ENCODE data around the gene TTBK2. TPM values are rescaled to one million over a fixed set of nuclear protein-coding genes. Genes with fewer than 3 reads are reported as not detected.

The TTBK2 gene
- total and polyA plus RNA-seq, 2 experiments from 2014 or later = 11.9 to 29.0 TPM

DNA sequence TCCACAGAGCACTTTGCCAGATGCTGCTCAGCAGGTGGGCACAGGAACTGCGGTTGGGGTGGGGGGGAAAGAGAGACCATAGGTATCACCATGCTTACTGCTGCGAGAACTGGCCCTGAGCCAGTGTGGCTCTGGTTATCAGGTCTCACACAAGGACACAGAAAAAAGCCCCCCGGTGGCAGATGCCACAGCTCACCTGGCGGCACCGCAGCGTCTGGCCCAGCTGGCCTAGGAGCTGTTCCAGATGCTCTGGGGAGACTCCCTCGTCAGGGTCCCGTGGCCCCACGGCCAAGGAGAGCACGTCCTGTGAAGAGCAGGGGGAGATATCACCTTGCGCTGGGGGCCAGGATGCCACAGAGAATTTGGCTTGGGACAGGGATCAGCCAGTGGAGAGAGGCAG lies 194.5 kb downstream of the TTBK2 start:
- H3K27me3 ChIP-seq = no peaks in the 10 kb centered on the region
- H3K4me3 ChIP-seq = no peak overlapping the region
- TF ChIP-seq CTCF (IDR thresholded peaks at IDR 0.05; ENCODE audit: low read depth, low read length) = no peak
- peaks cover 53% of the 10 kb centered on the region for H3K36me3 ChIP-seq
- no peaks in the 10 kb centered on the region for H3K9me3 ChIP-seq (ENCODE audit: low read depth)
- DNase-seq (ENCODE audit: low read depth in 1 of 2, low spot score in 1 of 2) = no peak
- no peaks in the 10 kb centered on the region for H3K4me1 ChIP-seq (ENCODE audit: low read depth)
- H3K27ac ChIP-seq = no peak overlapping the region

- H3K27me3 ChIP-seq = no peaks in the 10 kb centered on the region
- no peak for TF ChIP-seq CTCF (IDR thresholded peaks at IDR 0.05; ENCODE audit: low read depth, low read length)
Observed at GRCh38 chr15:42725331-42725903, 195.2 kb downstream of the TTBK2 start.

DNA sequence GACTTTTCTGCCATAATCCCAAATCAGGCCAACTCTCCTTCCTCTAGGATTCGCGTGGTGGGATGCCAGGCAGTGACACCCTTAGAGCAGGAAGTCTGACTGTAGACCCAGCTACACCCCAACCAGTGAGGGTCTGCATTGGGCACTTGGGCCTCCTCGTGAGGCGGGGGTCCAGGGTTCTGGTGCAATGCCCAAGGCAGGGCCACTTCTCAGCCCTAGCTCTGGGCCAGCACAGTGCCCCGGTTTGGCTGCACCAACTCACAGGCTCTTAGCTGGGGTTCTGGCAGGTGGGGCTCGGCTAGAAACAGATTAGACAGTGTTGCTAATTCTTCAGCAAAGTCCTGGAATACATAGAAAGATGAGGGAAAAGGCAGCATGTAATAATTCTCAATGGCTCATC lies 196.3 kb downstream of the TTBK2 start:
- Histone ChIP-seq H3K27ac (no peak overlapping the region), H3K27me3 (no peaks in the 10 kb centered on the region), H3K36me3 (peaks cover 36% of the 10 kb centered on the region), H3K4me1 (ENCODE audit: low read depth) (no peaks in the 10 kb centered on the region), H3K4me3 (no peak overlapping the region), H3K9me3 (ENCODE audit: low read depth) (no peaks in the 10 kb centered on the region)
- no peak for TF ChIP-seq CTCF (IDR thresholded peaks at IDR 0.05; ENCODE audit: low read depth, low read length)
- no peak for DNase-seq (ENCODE audit: low read depth in 1 of 2, low spot score in 1 of 2)

More at GRCh38 chr15:42725331-42725903, 195.2 kb downstream of the TTBK2 start:
- no peak for DNase-seq (ENCODE audit: low read depth in 1 of 2, low spot score in 1 of 2)
- Histone ChIP-seq H3K4me3 (no peak overlapping the region), H3K36me3 (peaks cover 48% of the 10 kb centered on the region), H3K27ac (no peak overlapping the region), H3K4me1 (ENCODE audit: low read depth) (no peaks in the 10 kb centered on the region), H3K9me3 (ENCODE audit: low read depth) (no peaks in the 10 kb centered on the region)

GRCh38 chr15:42723068-42723467 lies 197.5 kb downstream of the TTBK2 start:
- Histone ChIP-seq H3K36me3 (peaks cover 34% of the 10 kb centered on the region), H3K27ac (no peak overlapping the region)
- peak; percentile 16 for TF ChIP-seq CTCF (IDR thresholded peaks at IDR 0.05; ENCODE audit: low read depth, low read length)

DNA sequence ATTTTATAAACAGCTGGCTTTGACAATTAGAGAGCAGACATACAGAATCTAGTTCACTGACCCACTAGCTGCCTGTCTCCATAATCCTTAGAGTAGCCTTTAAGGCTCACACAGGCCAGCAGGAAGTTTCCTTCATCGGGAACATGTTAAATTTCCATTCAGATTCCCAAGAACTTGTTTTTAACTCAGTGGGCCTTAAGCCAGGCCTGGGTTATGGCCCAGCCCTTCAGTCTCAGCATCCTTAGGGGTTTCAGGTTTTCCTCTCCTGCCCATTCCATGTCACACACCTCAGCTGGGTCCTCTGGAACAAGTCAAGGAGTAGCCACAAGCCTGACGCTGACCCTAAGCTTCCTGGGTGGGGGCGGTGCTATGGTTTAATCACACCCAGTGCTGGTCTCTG lies 198.7 kb downstream of the TTBK2 start:
- peaks cover 30% of the 10 kb centered on the region for H3K36me3 ChIP-seq
- no peak overlapping the region for H3K27ac ChIP-seq
- H3K27me3 ChIP-seq = no peaks in the 10 kb centered on the region
- no peaks in the 10 kb centered on the region for H3K9me3 ChIP-seq (ENCODE audit: low read depth)
- no peak overlapping the region for H3K4me3 ChIP-seq
- no peak for TF ChIP-seq CTCF (IDR thresholded peaks at IDR 0.05; ENCODE audit: low read depth, low read length)
- H3K4me1 ChIP-seq (ENCODE audit: low read depth) = no peaks in the 10 kb centered on the region
- no peak for DNase-seq (ENCODE audit: low read depth in 1 of 2, low spot score in 1 of 2)

More at GRCh38 chr15:42723068-42723467, 197.5 kb downstream of the TTBK2 start:
- DNase-seq (ENCODE audit: low read depth in 1 of 2, low spot score in 1 of 2) = no peak
- Histone ChIP-seq H3K27me3 (no peaks in the 10 kb centered on the region), H3K4me3 (no peak overlapping the region), H3K9me3 (ENCODE audit: low read depth) (no peaks in the 10 kb centered on the region), H3K4me1 (ENCODE audit: low read depth) (no peaks in the 10 kb centered on the region)

Measured in cardiac muscle cell (in vitro differentiated cells and primary cell).